Measurements from ENCODE around the gene ARHGEF26. TPM values are rescaled to one million over a fixed set of nuclear protein-coding genes. Genes with fewer than 3 reads are reported as not detected.

The ARHGEF26 gene
- total RNA-seq, 2 donors from 2014 or later, result 0.14 to 0.17 TPM

- no peak overlapping the region for H3K27ac Mint-ChIP-seq
- H3K27me3 Mint-ChIP-seq, result peaks cover 5 to 7% of the 10 kb centered on the region in 2 donors
- no peak for ATAC-seq
- H3K4me1 Mint-ChIP-seq (ENCODE audit: low read depth in 2 of 2), result no peaks in the 10 kb centered on the region
- no peaks in the 10 kb centered on the region for H3K36me3 Mint-ChIP-seq
- no peak overlapping the region for H3K4me3 Mint-ChIP-seq
- H3K9me3 Mint-ChIP-seq, result no peaks in the 10 kb centered on the region
- no peak for DNase-seq (ENCODE audit: low spot score)
Observed at GRCh38 chr3:154218728-154219127, 97.5 kb downstream of the ARHGEF26 start.

GRCh38 chr3:154220462-154220861 is 99.3 kb downstream of the ARHGEF26 start:
- ATAC-seq, result no peak
- DNase-seq (ENCODE audit: low spot score), result no peak
- no peak overlapping the region for H3K4me3 Mint-ChIP-seq
- no peaks in the 10 kb centered on the region for H3K9me3 Mint-ChIP-seq
- no peaks in the 10 kb centered on the region for H3K4me1 Mint-ChIP-seq (ENCODE audit: low read depth in 2 of 2)
- no peak overlapping the region for H3K27ac Mint-ChIP-seq
- H3K27me3 Mint-ChIP-seq, result peaks cover 5 to 7% of the 10 kb centered on the region in 2 donors
- no peaks in the 10 kb centered on the region for H3K36me3 Mint-ChIP-seq

GRCh38 chr3:154223519-154223918 is 102.3 kb downstream of the ARHGEF26 start:
- Mint-ChIP-seq H3K4me3 (no peak overlapping the region), H3K27ac (no peak overlapping the region), H3K27me3 (peaks cover 5 to 7% of the 10 kb centered on the region in 2 donors), H3K36me3 (no peaks in the 10 kb centered on the region), H3K9me3 (no peaks in the 10 kb centered on the region), H3K4me1 (ENCODE audit: low read depth in 2 of 2) (no peaks in the 10 kb centered on the region)
- DNase-seq (ENCODE audit: low spot score) (no peak), ATAC-seq (no peak)

- Mint-ChIP-seq H3K27ac (no peak overlapping the region), H3K36me3 (no peaks in the 10 kb centered on the region), H3K9me3 (no peaks in the 10 kb centered on the region), H3K4me1 (ENCODE audit: low read depth in 2 of 2) (no peaks in the 10 kb centered on the region), H3K4me3 (no peak overlapping the region), H3K27me3 (peaks cover 5 to 7% of the 10 kb centered on the region in 2 donors)
- DNase-seq (ENCODE audit: low spot score), result no peak
- ATAC-seq, result no peak
Observed at GRCh38 chr3:154224366-154224765, 103.2 kb downstream of the ARHGEF26 start.

GRCh38 chr3:154224866-154225265 is 103.7 kb downstream of the ARHGEF26 start:
- no peak overlapping the region for H3K27ac Mint-ChIP-seq
- ATAC-seq, result no peak

GRCh38 chr3:154225536-154225935 is 104.3 kb downstream of the ARHGEF26 start:
- H3K36me3 Mint-ChIP-seq, result no peaks in the 10 kb centered on the region
- H3K4me3 Mint-ChIP-seq, result no peak overlapping the region
- no peak for ATAC-seq
- H3K4me1 Mint-ChIP-seq (ENCODE audit: low read depth in 2 of 2), result no peaks in the 10 kb centered on the region
- H3K27me3 Mint-ChIP-seq, result no peaks in the 10 kb centered on the region
- no peak for DNase-seq (ENCODE audit: low spot score)
- no peaks in the 10 kb centered on the region for H3K9me3 Mint-ChIP-seq
- no peak overlapping the region for H3K27ac Mint-ChIP-seq

More at GRCh38 chr3:154224866-154225265, 103.7 kb downstream of the ARHGEF26 start:
- Mint-ChIP-seq H3K4me3 (no peak overlapping the region), H3K36me3 (no peaks in the 10 kb centered on the region), H3K27me3 (peaks cover 5 to 7% of the 10 kb centered on the region in 2 donors), H3K4me1 (ENCODE audit: low read depth in 2 of 2) (no peaks in the 10 kb centered on the region), H3K9me3 (no peaks in the 10 kb centered on the region)
- DNase-seq (ENCODE audit: low spot score), result no peak

- DNase-seq (ENCODE audit: low spot score), result no peak
- no peaks in the 10 kb centered on the region for H3K4me1 Mint-ChIP-seq (ENCODE audit: low read depth in 2 of 2)
- H3K27ac Mint-ChIP-seq, result no peak overlapping the region
- no peaks in the 10 kb centered on the region for H3K36me3 Mint-ChIP-seq
- no peaks in the 10 kb centered on the region for H3K27me3 Mint-ChIP-seq
- H3K9me3 Mint-ChIP-seq, result no peaks in the 10 kb centered on the region
- H3K4me3 Mint-ChIP-seq, result no peak overlapping the region
- ATAC-seq, result no peak
Observed at GRCh38 chr3:154227531-154227930, 106.3 kb downstream of the ARHGEF26 start.

- Mint-ChIP-seq H3K4me1 (ENCODE audit: low read depth in 2 of 2) (no peaks in the 10 kb centered on the region), H3K9me3 (no peaks in the 10 kb centered on the region), H3K4me3 (no peak overlapping the region), H3K36me3 (no peaks in the 10 kb centered on the region), H3K27ac (no peak overlapping the region), H3K27me3 (peaks cover 5 to 7% of the 10 kb centered on the region in 2 donors)
- DNase-seq (ENCODE audit: low spot score), result no peak
- no peak for ATAC-seq
Observed at GRCh38 chr3:154228561-154229216, 107.5 kb downstream of the ARHGEF26 start.

GRCh38 chr3:154229217-154229590 is 108.0 kb downstream of the ARHGEF26 start:
- H3K36me3 Mint-ChIP-seq, result no peaks in the 10 kb centered on the region
- H3K27me3 Mint-ChIP-seq, result peaks cover 5 to 7% of the 10 kb centered on the region in 2 donors
- DNase-seq (ENCODE audit: low spot score) (no peak), ATAC-seq (no peak)
- H3K4me1 Mint-ChIP-seq (ENCODE audit: low read depth in 2 of 2), result no peaks in the 10 kb centered on the region
- H3K4me3 Mint-ChIP-seq, result no peak overlapping the region
- no peak overlapping the region for H3K27ac Mint-ChIP-seq
- H3K9me3 Mint-ChIP-seq, result no peaks in the 10 kb centered on the region

- no peaks in the 10 kb centered on the region for H3K36me3 Mint-ChIP-seq
- DNase-seq (ENCODE audit: low spot score) (no peak), ATAC-seq (no peak)
- no peak overlapping the region for H3K4me3 Mint-ChIP-seq
- H3K4me1 Mint-ChIP-seq (ENCODE audit: low read depth in 2 of 2), result no peaks in the 10 kb centered on the region
- no peaks in the 10 kb centered on the region for H3K9me3 Mint-ChIP-seq
- H3K27ac Mint-ChIP-seq, result no peak overlapping the region
- peaks cover 25 to 37% of the 10 kb centered on the region in 2 donors for H3K27me3 Mint-ChIP-seq
Observed at GRCh38 chr3:154235330-154235729, 114.1 kb downstream of the ARHGEF26 start.

GRCh38 chr3:154236331-154236730 is 115.1 kb downstream of the ARHGEF26 start:
- DNase-seq (ENCODE audit: low spot score) (no peak), ATAC-seq (no peak)
- no peak overlapping the region for H3K27ac Mint-ChIP-seq
- no peak overlapping the region for H3K4me3 Mint-ChIP-seq
- H3K27me3 Mint-ChIP-seq, result peaks cover 25 to 37% of the 10 kb centered on the region in 2 donors
- no peaks in the 10 kb centered on the region for H3K4me1 Mint-ChIP-seq (ENCODE audit: low read depth in 2 of 2)
- no peaks in the 10 kb centered on the region for H3K9me3 Mint-ChIP-seq
- H3K36me3 Mint-ChIP-seq, result no peaks in the 10 kb centered on the region

- no peaks in the 10 kb centered on the region for H3K9me3 Mint-ChIP-seq
- H3K27ac Mint-ChIP-seq, result no peak overlapping the region
- ATAC-seq (no peak), DNase-seq (ENCODE audit: low spot score) (no peak)
- H3K27me3 Mint-ChIP-seq, result peaks cover 17 to 30% of the 10 kb centered on the region in 2 donors
- no peak overlapping the region for H3K4me3 Mint-ChIP-seq
- no peaks in the 10 kb centered on the region for H3K36me3 Mint-ChIP-seq
- H3K4me1 Mint-ChIP-seq (ENCODE audit: low read depth in 2 of 2), result no peaks in the 10 kb centered on the region
Observed at GRCh38 chr3:154240235-154240634, 119.0 kb downstream of the ARHGEF26 start.

- no peak overlapping the region for H3K27ac Mint-ChIP-seq
- H3K4me3 Mint-ChIP-seq, result no peak overlapping the region
- DNase-seq (ENCODE audit: low spot score) (no peak), ATAC-seq (no peak)
- H3K4me1 Mint-ChIP-seq (ENCODE audit: low read depth in 2 of 2), result no peaks in the 10 kb centered on the region
- H3K36me3 Mint-ChIP-seq, result peaks cover 6% of the 10 kb centered on the region
- H3K27me3 Mint-ChIP-seq, result peaks cover 13 to 24% of the 10 kb centered on the region in 2 donors
- H3K9me3 Mint-ChIP-seq, result no peaks in the 10 kb centered on the region
Observed at GRCh38 chr3:154241496-154241895, 120.3 kb downstream of the ARHGEF26 start.

- peaks cover 13 to 18% of the 10 kb centered on the region in 2 donors for H3K27me3 Mint-ChIP-seq
- H3K27ac Mint-ChIP-seq, result no peak overlapping the region
Observed at GRCh38 chr3:154242766-154243165, 121.6 kb downstream of the ARHGEF26 start.

GRCh38 chr3:154243353-154243752 is 122.2 kb downstream of the ARHGEF26 start:
- H3K27ac Mint-ChIP-seq, result no peak overlapping the region
- no peak for ATAC-seq
- peaks cover 16% of the 10 kb centered on the region for H3K36me3 Mint-ChIP-seq
- no peaks in the 10 kb centered on the region for H3K9me3 Mint-ChIP-seq
- peaks cover 11 to 13% of the 10 kb centered on the region in 2 donors for H3K27me3 Mint-ChIP-seq
- no peak for DNase-seq (ENCODE audit: low spot score)
- no peak overlapping the region for H3K4me3 Mint-ChIP-seq
- no peaks in the 10 kb centered on the region for H3K4me1 Mint-ChIP-seq (ENCODE audit: low read depth in 2 of 2)

More at GRCh38 chr3:154242766-154243165, 121.6 kb downstream of the ARHGEF26 start:
- H3K9me3 Mint-ChIP-seq, result no peaks in the 10 kb centered on the region
- no peak overlapping the region for H3K4me3 Mint-ChIP-seq
- no peaks in the 10 kb centered on the region for H3K4me1 Mint-ChIP-seq (ENCODE audit: low read depth in 2 of 2)
- H3K36me3 Mint-ChIP-seq, result peaks cover 16% of the 10 kb centered on the region
- DNase-seq (ENCODE audit: low spot score), result no peak
- no peak for ATAC-seq
